Measurements from ENCODE around the gene ACSF2. TPM values are rescaled to one million over a fixed set of nuclear protein-coding genes. Genes with fewer than 3 reads are reported as not detected.

The ACSF2 gene
- total and polyA plus RNA-seq, 2 of the 13 experiments (the other 11 are each of a cell fraction or from before 2014, with no cell fraction given), result 87.3 to 109 TPM

- TF ChIP-seq TBX3 (IDR thresholded peaks at IDR 0.05; ENCODE audit: borderline replicate concordance) (no peak), POLR2AphosphoS2 (IDR thresholded peaks at IDR 0.05; ENCODE audit: low read depth, low read length) (no peak), ZBTB1 (CRISPR knock-in tag; IDR thresholded peaks at IDR 0.05; ENCODE audit: borderline replicate concordance) (no peak), NRL (CRISPR knock-in tag; IDR thresholded peaks at IDR 0.05; ENCODE audit: borderline replicate concordance) (no peak), IKZF5 (CRISPR knock-in tag; IDR thresholded peaks at IDR 0.05) (no peak), BORCS8-MEF2B (CRISPR knock-in tag; IDR thresholded peaks at IDR 0.05) (no peak)
Measured at GRCh38 chr17:50445730-50446325, 19.8 kb downstream of the ACSF2 start (continued).

- Histone ChIP-seq H3K4me2 (ENCODE audit: low read depth, low read length) (no peak overlapping the region), H3K27ac (ENCODE audit: extremely low read length, insufficient read depth, low read length) (peak overlapping the region; percentile 30), H3K4me3 (replicated peaks in 1 of 3; ENCODE audit: insufficient read depth in 1 of 3, low read depth in 2 of 3, low read length in 3 of 3) (no peak overlapping the region), H2AFZ (ENCODE audit: low read length) (no peak overlapping the region), H3K4me1 (ENCODE audit: insufficient read depth, low read length) (peaks cover 34% of the 10 kb centered on the region), H3K79me2 (ENCODE audit: insufficient read depth, low read length) (peaks cover 7% of the 10 kb centered on the region), H3K27me3 (ENCODE audit: control insufficient read depth in 1 of 2, insufficient read depth in 2 of 2, low read length in 2 of 2) (no peaks in the 10 kb centered on the region), H3K36me3 (replicated peaks in 1 of 2; ENCODE audit: control insufficient read depth in 1 of 2, insufficient read depth in 2 of 2, low read length in 2 of 2) (peaks cover 1 to 3% of the 10 kb centered on the region in 2 experiments; a peak in 1 of 5 replicates), H3K9me3 (ENCODE audit: low read length) (no peaks in the 10 kb centered on the region), H4K20me1 (ENCODE audit: insufficient read depth, low read length) (no peaks in the 10 kb centered on the region), H3K9ac (ENCODE audit: insufficient read depth, low read depth, low read length) (no peak overlapping the region)
- ATAC-seq (peak; percentile 85), DNase-seq (ENCODE audit: low spot score) (peak; percentile 62), FAIRE-seq (no peak)
- TF ChIP-seq MXI1 (IDR thresholded peaks at IDR 0.05; ENCODE audit: borderline replicate concordance, low read depth, low read length) (no peak), TBP (CRISPR knock-in tag; IDR thresholded peaks at IDR 0.05) (no peak), ZNF224 (CRISPR knock-in tag; IDR thresholded peaks at IDR 0.05) (no peak), CEBPB (IDR thresholded peaks at IDR 0.05; ENCODE audit: borderline replicate concordance, low read depth, low read length) (peak; percentile 58; the same call in 1 of the 2 replicates), NR2C2 (CRISPR knock-in tag; IDR thresholded peaks at IDR 0.05; ENCODE audit: borderline replicate concordance) (no peak), FOXA1 (IDR thresholded peaks at IDR 0.05) (no peak), FOXA1 (CRISPR knock-in tag; IDR thresholded peaks at IDR 0.05) (0 out of 2 replicates have a peak, but pooled peaks have one; percentile 10), PBX2 (CRISPR knock-in tag; IDR thresholded peaks at IDR 0.05) (no peak), MAFK (conservative IDR thresholded peaks at IDR 0.05 in 1 of 2, IDR thresholded peaks at IDR 0.05 in 1 of 2; ENCODE audit: low read length in 2 of 2) (no peak), BCL3 (CRISPR knock-in tag; IDR thresholded peaks at IDR 0.05) (no peak), HNF1B (CRISPR knock-in tag; IDR thresholded peaks at IDR 0.05) (no peak)
- intact Hi-C loops (cut with micrococcal nuclease; ENCODE audit: unreplicated experiment), result no loop called here
- BruUV-seq (replicated peaks), result no TSS peak
- in situ Hi-C loops (cut with HindIII; ENCODE audit: extremely low pct_ligation_motif_present, low pct_unique_long_range_greater_than_20kb), result no loop called here
- ChIA-PET CTCF (ENCODE audit: low intra/inter-chr PET ratio, low total read pairs) (no interaction called here), POLR2A (interaction anchor here (1.0 to 1.1 kb wide), 2 partner anchors 11 to 16 kb away, joined by 3 read pairs; no protein-coding TSS in a partner anchor)
- 74% methylated on average over 7 of the region's 7 CpGs for WGBS (ENCODE audit: low lambda C conversion rate)
Measured at GRCh38 chr17:50447870-50448595, 22.0 kb downstream of the ACSF2 start.

Measured in HepG2 (cell line).